Small intestine (tissue), 7 donors: ENCODE measurements around the gene WWTR1. TPM values are rescaled to one million over a fixed set of nuclear protein-coding genes. Genes with fewer than 3 reads are reported as not detected.

Source experiments
- DNase-seq, 2 donors: peaks; one replicate each; pipeline versions ENCODE4 v3.0.0 to v3.0.0-alpha.2; 2013
- FAIRE-seq: peaks from 2 replicates; lab custom pipeline; 2012; peaks lifted over from hg19 to GRCh38; lab: Jason Lieb, UNC
- H3K27ac ChIP-seq, 3 donors: one replicate each; pipeline ENCODE4 v1.5.1; 2013; ENCODE audit warnings: low read length in 2 of 3, mild to moderate bottlenecking in 2 of 3, control low read depth in 1 of 3, inconsistent platforms in 1 of 3, low read depth in 1 of 3, moderate library complexity in 1 of 3
- H3K27me3 ChIP-seq, 3 donors: one replicate each; pipeline ENCODE4 v1.6.1; 2013; ENCODE audit warnings: low read length in 3 of 3, inconsistent platforms in 1 of 3; ENCODE audit not compliant: control insufficient read depth in 3 of 3, insufficient read depth in 3 of 3
- H3K36me3 ChIP-seq, 3 donors: one replicate each; pipeline ENCODE4 v1.6.1; 2013; ENCODE audit warnings: low read length in 3 of 3, inconsistent platforms in 1 of 3, low read depth in 1 of 3, mild to moderate bottlenecking in 1 of 3, moderate library complexity in 1 of 3; ENCODE audit not compliant: control insufficient read depth in 3 of 3, insufficient read depth in 2 of 3
- H3K4me1 ChIP-seq, 3 donors: one replicate each; pipeline ENCODE4 v1.6.1; 2013; ENCODE audit warnings: low read length in 2 of 3, inconsistent platforms in 1 of 3, low read depth in 1 of 3, mild to moderate bottlenecking in 1 of 3, moderate library complexity in 1 of 3; ENCODE audit not compliant: control insufficient read depth in 3 of 3, insufficient read depth in 2 of 3
- H3K4me3 ChIP-seq, 3 donors: one replicate each; pipeline ENCODE4 v1.5.1; 2013; ENCODE audit warnings: low read length in 3 of 3, control low read depth in 1 of 3, inconsistent platforms in 1 of 3, low read depth in 1 of 3, mild to moderate bottlenecking in 1 of 3, moderate library complexity in 1 of 3
- H3K9me3 ChIP-seq, 2 donors: one replicate each; pipeline ENCODE4 v1.6.1; 2013; ENCODE audit warnings: low read depth in 1 of 2, low read length in 1 of 2; ENCODE audit not compliant: control insufficient read depth in 2 of 2, insufficient read depth in 1 of 2
- WGBS, 3 donors: extraction: QIAGEN DNeasy Blood & Tissue Kit; methylation state at CpG; one replicate each; pipeline ENCODE4 v1.1.7; 2013; 5-methylcytosine and 5-hydroxymethylcytosine counted together
- polyA plus RNA-seq, 4 donors: library from polyadenylated mRNA; stranded (reverse) in 3 of 4; unstranded in 1 of 4; fragments of 200-250 nt in 3 of 4; fragments of 120-200 nt in 1 of 4; gene quantifications; one replicate each; pipeline versions ENCODE4 v1.2.1 to v1.2.3, GENCODE V29; 2013
- donor health status: healthy with polysubstance abuse.
- donor health status: control.
- donor health status: control.
- donor health status: Bipolar disorder and iron deficiency.
- donor health status: healthy.

Gene WWTR1
- polyA plus RNA-seq, 4 donors: 2.0 to 27.3 (median 15.0) TPM

DNA sequence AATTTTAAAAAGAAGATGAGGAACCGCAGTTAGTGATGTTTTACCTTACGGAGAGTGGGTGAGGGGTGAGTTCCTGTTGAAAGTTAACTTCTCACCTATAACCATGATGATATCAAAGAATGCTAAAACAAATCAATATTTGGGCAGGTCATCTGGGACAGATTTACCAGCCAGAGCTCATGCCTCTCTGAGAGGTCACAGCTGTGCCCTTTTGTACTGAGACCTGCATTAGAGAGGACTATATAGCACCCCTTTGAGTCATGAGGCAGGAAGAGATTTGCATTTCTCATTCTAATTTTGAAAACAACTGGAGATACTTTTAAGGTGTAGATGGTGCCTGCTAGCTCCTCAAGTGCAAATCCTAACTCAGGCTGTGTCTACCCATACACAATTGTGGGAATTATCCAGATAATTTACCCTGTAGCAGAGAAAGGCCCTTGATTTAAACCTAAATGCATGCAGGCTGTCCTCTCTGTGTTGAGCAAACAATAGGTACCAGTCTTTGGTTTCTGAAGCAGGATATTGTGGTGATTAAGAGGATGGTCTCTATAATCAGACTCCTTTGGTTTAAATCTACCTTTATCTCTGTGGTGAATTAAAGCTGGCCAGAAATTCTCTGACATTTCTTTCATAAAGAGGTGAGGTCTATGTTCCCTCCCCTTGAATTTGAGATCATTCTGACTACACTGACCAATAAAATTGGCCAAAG is 189.2 kb downstream of the WWTR1 start:
- 42 to 72% (median 62%) methylated on average over 2 of the region's 2 CpGs for WGBS, 3 donors
- Histone ChIP-seq H3K27me3 (no peaks in the 10 kb centered on the region), H3K4me3 (no peak overlapping the region), H3K27ac (peak overlapping the region in 2 of 3 donors; percentile 84 to 86), H3K36me3 (no peaks in the 10 kb centered on the region), H3K4me1 (peaks cover 11 to 30% (median 22%) of the 10 kb centered on the region in 3 donors), H3K9me3 (peaks cover 0 to 7% of the 10 kb centered on the region in 2 donors)
- FAIRE-seq (no peak), DNase-seq (peak; percentile 44 to 91)

Other genes with a start within 250 kb of the WWTR1 start
- gene TM4SF4, start 183.3 kb downstream of the WWTR1 start, polyA plus RNA-seq: 1,000 to 10,000 TPM in 1 of 4 donors, 100 to 1,000 TPM in 2, 10 to 100 TPM in 1; 14.2 to 2,254 (median 658) TPM
- gene COMMD2, start 94.5 kb upstream of the WWTR1 start, polyA plus RNA-seq: 10 to 100 TPM in 3 of 4 donors, 1 to 10 TPM in 1; 9.8 to 36.5 (median 13.8) TPM
- under 1 TPM in 1 of 4 donors, not detected in 3; 0.09 TPM for gene ANKUB1, start 134.5 kb upstream of the WWTR1 start, polyA plus RNA-seq
- gene RNF13, start 155.2 kb upstream of the WWTR1 start, polyA plus RNA-seq: 10 to 100 TPM; 20.8 to 62.7 (median 32.7) TPM